GM19395 (cell line): ENCODE measurements around the gene BABAM1.
"Not testable (repeated sequence)": the region's sequence is repeated elsewhere in the genome, so short reads cannot be mapped to it uniquely, and the experiment has no call there.

Experiments used
- ATAC-seq: cut with Tn5 transposase; IDR thresholded peaks from one replicate; pipeline ENCODE4 v1.9.1; 2021; ENCODE audit warnings: mild to moderate bottlenecking, moderate library complexity; ENCODE audit not compliant: unreplicated experiment

Gene BABAM1

DNA sequence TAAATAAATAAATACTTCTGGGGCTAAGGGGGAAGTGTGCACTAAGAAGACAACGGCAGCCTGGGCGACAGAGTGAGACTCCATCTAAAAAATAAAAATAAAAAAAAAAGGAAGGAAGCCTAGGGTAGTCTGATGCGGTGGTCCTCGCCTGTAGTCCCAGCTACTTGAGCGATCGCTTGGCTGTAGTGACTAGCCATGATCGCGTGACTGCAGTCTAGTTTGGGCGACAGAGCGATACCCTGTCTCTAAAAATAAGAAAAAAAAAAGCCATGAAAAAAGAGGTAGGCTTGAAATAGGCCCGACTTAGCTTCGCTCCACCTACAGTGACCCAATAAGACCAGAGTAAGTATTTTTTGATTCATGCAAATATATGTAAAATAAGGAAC is 661 bp upstream of the BABAM1 start:
- peak; percentile 28 for ATAC-seq

DNA sequence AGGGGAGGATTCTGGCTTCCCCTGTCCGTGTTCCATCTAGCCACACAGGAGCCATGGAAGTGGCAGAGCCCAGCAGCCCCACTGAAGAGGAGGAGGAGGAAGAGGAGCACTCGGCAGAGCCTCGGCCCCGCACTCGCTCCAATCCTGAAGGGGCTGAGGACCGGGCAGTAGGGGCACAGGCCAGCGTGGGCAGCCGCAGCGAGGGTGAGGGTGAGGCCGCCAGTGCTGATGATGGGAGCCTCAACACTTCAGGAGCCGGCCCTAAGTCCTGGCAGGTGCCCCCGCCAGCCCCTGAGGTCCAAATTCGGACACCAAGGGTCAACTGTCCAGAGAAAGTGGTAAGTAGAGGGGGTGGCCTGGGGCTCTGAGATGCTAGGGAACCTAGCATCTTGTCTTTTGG is 1.5 kb downstream of the BABAM1 start:
- ATAC-seq: no peak

DNA sequence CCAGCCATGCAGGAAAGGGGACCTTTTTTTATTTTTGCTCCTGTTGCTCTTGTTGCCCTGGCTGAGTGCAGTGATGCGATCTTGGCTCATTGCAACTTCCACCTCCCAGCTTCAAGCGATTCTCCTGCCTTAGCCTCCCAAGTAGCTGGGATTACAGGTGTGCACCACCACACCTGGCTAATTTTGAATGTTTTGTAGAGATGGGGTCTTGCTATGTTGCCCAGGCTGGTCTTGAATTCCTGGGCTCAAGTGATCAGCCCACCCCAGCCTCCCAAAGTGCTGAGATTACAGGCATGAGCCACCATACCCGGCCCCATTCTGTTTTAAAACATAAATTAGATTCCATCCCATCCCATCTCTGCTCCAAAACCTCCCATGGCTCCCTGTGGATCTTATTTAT is 7.6 kb downstream of the BABAM1 start:
- not testable (repeated sequence) for ATAC-seq

DNA sequence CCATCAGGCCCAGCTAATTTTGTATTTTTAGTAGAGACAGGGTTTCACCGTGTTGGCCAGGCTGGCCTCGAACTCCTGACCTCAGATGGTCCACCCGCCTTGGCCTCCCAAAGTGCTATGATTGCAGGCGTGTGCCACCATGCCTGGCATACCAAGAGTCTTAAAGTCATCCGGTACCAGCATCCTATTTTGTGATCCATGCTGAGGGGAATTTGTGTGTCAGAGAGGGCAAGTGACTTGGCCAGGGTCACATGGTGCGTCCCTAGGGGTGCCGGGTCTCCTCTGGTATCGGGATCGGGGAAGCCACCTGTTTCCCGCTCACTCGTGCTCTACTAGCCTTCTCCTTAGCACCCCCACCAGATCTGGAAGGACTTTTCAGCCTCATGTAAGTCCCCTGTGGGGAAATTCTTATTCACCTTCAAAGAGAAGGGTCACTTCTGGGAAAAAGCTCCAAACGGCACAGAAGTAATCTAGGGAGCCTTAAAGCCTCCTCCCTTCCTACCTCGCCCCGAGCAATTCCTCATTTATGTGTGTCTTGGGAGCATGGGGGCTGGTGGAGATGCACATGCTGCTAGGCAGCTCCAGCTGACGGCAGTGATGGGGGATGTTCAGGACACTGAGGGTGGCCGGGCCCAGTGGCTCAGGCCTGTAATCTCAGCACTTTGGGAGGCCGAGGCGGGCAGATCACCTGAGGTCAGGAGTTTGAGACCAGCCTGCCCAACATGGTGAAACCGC is 8.4 kb downstream of the BABAM1 start:
- ATAC-seq: no peak

DNA sequence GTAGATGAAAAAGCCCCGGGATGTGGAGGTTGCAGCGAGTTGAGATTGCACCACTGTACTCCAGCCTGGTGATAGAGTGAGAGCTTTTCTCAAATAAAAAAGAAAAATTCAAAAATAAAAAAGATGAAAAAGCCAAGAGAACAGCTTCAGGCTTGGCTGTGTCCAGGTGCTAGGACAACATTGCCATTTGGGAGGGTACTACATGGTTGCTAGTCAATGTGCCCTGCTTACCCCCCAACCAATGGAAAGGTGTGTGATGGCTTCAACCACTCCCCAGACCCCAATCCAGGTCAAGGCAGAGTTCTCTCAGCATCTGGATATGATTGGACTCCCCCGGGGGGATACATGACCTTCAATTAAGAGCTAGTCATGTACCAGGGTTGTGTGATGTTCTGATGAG is 12.2 kb downstream of the BABAM1 start:
- ATAC-seq: no peak

DNA sequence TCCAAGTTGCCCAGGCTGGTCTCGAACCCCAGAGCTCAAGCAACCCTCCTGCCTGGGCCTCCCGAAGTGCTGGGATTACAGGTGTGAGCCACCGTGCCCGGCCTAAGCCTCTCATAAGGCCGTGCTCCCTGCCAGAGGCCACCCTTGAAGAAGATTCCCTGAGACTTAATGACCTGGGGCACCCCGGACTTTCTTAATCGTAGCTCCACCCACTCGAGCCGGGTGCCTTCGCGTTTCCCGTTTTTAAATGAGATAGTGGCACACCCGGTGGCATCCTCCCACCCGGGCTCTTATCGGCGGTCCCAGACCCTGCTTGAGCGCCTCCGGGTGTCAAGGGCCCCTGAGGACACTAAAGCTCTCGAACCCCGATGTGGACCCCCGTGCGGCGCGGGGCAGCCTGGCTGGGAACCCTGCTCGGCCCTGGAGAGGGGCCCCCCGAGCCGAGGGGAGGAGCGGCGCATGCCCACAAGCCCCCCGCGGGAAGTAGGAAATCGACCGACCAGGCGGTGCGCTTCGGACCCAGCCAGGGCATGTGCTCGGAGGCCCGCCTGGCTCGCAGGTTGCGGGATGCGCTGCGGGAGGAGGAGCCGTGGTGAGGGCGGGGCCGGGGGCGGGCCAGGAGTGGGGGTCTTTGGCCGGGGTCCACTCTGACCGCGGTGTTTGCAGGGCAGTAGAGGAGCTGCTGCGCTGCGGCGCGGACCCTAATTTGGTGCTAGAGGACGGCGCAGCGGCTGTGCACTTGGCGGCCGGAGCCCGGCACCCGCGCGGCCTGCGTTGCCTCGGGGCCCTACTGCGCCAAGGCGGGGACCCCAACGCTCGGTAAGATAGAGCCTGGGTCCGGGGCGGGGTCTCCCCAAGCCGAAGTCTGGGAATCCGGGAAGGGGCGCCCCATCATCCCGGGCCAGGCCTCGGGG is 14.4 kb downstream of the BABAM1 start, which contains the start of gene ANKLE1:
Gene ANKLE1 (plus strand): TSS at position 511 of the 914 bp plus-strand sequence. CDS start 20 bp downstream, at position 531.
- ATAC-seq: no peak

DNA sequence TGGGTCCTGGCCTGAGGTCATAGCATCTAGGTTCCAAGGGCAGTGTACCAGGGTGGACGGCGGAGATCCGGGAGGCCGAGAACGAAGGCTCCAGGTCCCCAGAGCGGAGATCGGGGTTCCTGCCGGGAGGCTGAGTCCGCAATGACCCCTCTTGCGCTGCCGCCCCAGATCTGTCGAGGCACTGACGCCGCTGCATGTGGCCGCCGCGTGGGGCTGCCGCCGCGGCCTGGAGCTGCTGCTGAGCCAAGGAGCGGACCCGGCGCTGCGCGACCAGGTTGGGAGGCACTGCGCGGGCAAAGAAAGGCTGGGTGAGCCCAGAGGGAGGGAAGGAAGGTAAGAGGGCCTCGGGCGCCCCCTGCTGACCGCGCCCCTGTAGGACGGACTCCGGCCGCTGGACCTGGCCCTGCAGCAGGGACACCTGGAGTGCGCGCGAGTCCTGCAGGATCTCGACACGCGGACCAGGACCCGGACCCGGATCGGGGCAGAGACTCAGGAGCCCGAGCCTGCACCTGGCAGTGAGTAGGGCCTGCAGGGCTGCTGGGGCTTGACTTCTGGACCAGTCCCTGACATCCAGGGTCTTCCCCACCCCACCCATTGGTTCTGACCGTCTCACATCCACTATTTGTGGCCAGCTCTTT is 15.4 kb downstream of the BABAM1 start:
- no peak for ATAC-seq

DNA sequence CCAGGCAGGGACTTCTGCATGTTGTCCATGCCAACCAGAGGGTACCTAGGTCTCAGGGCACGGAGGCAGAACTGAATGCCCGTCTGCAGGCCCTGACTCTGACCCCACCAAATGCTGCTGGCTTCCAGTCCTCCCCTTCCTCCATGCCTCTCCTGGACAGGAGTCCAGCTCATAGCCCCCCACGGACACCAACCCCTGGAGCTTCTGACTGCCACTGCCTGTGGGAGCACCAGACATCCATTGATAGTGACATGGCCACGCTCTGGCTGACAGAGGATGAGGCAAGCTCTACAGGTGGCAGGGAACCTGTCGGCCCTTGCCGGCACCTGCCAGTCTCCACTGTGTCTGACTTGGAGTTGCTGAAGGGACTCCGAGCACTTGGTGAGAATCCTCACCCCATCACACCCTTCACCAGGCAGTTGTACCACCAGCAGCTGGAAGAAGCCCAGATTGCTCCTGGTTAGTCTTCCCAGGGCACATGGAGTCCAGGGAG is 16.3 kb downstream of the BABAM1 start:
- no peak for ATAC-seq

DNA sequence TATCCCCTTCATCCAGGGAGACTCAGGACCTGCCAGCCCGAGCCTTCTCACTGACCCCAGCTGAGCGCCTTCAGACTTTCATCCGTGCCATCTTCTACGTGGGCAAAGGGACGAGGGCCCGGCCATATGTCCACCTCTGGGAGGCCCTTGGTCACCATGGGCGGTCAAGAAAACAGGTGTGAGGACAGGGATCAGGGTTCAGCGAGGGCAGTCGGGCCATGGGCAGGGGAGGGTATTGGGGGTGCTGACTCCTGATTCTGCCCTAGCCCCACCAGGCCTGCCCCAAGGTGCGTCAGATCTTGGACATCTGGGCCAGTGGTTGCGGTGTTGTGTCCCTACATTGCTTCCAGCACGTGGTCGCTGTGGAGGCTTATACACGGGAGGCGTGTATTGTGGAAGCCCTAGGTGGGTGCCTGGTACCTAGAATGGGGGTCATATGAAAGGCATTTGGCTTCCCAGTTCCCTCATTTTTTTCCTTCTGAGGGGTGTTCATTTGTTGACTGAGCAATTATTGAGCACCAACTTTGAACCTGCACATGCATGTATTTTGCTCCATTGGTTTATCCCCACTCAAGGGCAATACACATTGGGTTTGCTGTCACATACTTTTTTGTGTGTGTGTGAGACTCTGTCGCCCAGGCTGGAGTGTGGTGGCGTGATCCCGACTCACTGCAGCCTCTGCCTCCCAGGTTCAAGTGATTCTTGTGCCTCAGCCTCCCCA is 18.3 kb downstream of the BABAM1 start:
- ATAC-seq: no peak

DNA sequence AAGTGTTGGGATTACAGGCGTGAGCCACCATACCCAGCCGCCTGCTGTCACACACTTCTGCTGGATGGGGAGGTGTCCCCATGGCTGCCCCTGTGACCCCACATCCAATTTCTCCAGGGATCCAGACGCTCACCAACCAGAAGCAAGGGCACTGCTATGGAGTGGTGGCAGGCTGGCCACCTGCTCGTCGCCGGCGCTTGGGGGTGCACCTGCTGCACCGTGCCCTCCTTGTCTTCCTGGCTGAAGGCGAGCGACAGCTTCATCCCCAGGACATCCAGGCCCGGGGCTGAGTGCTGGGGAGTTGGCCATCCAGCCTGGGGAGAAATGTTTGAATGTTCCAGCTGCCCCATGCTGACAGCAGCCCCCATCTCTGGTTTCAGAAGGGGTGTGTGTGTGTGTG is 19.0 kb downstream of the BABAM1 start:
- ATAC-seq: no peak

DNA sequence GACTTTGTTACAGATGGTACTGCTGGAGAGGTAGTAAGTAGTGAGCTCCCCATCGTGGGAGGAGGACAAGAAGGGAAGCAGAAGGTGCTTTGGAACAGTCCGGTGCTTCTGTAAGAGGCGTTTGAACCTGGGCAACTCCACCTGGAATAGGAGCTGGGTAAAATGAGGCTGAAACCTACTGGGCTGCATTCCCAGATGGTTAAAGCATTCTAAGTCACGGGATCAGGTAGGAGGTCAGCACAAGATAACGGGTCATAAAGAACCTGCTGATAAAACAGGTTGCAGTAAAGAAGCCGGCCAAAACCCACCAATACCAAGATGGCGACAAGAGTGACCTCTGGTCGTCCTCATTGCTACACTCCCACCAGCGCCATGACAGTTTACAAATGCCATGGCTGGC is 19.5 kb downstream of the BABAM1 start:
- ATAC-seq: no peak

DNA sequence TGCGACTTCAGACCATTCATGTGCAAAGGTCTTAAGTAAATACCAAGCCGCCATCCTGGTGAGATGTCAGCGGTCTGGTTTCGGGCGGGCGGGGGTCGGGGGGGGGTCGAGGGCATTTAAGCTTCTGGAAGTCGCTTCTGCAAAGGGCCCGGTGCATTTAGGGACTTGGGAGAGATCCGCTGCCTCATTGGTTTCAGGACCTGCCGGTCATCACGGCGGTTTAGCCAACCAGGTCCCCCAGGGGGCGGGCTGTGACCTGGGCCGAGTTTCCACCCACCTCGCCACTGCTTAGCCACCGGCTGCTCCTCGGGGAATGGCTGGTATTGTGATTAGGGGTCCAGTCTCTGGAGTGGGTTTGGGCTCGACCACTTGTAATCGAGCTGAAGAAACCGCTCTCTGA is 22.2 kb downstream of the BABAM1 start:
- ATAC-seq: no peak

DNA sequence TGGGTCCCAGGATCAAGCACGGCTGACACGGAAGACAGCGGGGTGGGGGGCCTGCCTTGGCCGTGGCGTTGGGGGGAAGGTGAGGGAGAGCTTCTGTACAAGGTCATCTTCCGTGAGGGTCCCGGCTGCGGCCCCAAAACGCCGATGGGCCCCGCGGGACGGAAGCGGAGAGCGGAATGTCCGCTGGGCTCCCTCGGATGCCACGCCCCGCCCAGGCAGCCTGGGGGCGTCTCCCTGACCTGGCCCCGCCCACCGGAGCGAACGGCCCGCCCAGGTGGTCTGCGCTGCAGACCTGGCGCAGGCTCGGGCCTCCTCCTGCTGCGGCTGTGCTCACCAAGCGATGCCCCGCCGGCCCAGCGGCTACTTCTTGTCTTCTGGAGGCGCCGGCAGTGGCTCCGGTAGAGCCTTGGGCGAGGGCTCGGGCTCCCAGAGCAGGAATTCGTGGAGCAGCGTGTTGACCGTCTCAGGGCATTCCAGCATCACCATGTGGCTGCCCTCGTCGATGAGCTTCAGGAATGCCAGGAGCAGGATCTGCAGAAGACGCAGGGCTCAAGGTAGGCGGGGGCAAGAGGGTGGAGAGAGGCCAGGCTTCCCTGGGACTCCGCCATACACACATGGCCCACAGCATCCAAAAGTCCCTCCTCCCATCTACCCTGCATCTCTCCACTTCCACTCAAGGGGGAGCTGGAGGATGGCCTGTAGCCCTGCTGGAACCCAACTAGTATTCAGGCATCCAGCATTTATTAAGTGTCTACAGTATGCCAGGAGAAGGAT is 25.2 kb downstream of the BABAM1 start:
- ATAC-seq: peak; percentile 88

DNA sequence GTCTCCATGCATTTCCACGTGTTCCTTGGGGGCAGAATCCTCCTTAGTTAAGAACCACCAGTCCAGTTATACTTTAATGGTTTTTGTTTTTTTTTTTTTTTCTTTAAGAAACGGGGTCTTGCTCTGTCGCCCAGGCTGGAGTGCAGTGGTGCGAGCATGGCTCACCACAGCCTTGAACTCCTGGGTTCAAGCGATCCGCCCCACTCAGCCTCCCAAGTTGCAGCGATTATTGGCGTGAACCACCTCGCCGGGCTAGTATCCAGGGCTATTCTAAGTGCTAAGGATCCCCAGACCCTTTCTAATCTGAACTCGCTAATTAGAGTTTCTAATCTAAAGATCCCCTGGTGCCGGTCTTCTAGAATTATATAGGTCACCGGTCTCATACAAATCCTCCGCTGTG is 26.4 kb downstream of the BABAM1 start:
- no peak for ATAC-seq

DNA sequence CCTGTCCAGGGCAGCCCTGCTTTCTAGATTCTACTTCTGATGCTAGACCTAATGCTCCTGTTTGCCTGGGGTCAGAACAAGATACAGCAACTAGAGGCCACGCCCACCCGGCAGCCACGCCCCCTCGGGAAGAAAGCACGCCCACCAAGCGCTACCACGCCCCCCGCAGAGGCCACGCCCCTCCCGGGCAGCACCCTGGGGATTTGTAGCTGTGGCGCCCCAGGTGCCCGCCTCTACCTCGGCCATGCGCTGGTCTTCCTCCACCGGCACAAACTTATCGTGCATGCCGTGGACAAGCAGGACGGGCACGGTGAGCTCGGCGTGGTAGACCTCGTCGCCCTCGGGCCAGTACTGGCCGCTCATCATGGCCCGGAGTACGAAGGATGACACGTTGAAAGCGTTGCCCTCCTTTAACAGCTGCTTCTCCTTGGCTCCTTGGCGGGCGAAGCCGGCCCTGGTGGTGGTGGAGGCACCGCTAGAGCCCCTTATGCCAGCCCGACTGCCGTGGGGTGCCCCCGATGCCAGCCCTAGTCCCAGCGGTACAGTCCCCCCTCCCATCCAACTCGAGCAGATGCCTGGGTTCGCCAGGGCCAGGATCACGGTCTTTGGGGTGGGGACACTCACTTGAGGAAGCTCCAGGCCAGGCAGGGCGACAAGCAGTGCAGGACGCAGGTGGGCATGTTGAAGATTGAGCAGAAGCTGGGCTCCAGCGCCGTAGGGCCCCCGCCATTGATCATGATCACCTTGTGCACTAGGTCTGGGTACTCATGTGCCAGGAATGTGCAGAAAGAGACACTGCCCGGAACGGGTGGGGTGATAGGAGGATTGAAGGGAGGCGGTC is 27.0 kb downstream of the BABAM1 start:
- ATAC-seq: no peak

DNA sequence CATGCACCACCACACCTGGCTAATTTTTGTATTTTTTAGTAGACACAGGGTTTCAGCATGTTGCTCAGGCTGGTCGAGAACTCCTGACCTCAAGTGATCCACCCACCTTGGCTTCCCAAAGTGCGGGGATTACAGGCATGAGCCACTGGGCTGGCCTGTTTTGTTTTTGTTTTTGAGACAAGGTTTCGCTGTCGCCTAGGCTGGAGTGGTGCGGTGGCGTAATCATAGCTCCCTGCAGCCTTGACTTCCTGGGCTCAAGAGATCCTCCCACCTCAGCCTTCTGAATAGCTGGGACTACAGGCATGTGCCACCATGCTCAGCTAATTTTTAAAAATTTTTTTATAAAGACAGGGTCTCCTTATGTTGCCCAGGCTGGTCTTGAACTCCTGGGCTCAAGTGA is 28.3 kb downstream of the BABAM1 start:
- not testable (repeated sequence) for ATAC-seq

DNA sequence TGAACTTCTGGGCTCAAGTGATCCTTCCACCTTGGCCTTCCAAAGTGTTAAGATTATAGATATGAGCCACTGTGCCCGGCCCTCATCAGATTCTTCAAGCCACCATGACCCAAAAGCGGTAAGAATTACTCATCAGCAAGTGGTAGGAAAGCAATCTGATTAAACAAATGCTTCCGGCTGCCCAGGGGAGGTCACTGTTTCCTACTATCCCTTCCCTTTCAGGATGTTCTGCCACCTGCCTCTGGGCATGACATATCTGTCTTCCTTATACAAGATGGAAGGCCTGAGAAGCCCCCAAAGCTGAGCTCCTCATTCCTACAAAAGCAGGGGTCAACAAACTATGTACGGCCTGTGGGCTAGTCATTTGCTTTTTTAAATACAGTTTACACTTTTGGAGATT is 29.0 kb downstream of the BABAM1 start:
- ATAC-seq: no peak

DNA sequence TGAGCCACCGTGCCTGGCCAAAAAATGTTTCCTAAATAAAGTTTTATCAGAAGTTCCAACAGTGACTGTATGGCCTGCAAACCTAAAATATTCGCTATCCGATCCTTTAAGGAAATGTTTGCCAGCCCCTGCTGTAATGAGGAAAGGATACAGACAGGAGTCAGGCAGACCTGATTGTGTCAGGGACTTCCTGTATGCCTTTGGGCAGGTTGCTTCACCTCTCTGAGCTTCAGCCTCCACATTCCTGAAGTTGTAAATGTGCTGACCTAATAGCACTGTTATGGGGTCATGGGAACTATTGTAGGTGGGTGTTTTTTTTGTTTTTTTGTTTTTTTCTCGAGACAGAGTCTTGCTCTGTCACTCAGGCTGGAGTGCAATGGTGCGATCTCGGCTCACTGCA is 29.7 kb downstream of the BABAM1 start:
- no peak for ATAC-seq

DNA sequence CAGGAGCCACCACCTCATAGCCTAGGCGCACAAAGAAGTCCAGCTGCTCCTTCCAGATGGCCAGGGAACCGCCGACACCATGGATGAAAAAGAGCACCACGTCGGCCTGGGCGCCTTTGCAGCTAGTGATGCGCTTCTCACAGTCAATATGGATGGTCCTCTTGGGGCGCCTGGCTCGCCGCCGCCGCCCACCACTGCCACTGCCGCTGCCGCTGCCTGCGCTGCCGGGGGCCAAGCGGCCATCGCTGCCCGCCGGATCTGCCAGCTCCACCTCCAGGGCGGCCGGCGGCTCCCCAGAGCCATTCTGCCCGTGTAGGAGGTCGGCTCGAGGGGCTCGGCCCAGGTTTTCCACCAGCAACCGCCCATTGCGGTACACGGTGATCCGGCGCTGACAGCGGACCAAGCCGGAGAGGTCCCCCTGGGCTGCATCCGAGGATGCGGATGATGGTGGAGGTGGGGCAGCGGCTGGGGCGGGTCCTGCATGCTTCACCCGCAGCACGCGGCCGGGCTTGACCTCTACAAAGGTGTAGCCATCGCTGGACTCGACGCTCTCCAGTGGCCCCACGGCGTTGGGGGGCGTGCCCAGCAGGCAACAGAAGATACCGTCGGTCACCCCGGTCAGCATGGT is 33.9 kb downstream of the BABAM1 start:
- no peak for ATAC-seq
